ENCODE measurements around the gene GP5.

Gene GP5

GRCh38 chr3:194396539-194396858, 2.6 kb downstream of the GP5 start:
- no peak for DNase-seq (ENCODE audit: low spot score)
- in situ Hi-C loops (cut with MboI; ENCODE audit: low pct_unique_long_range_greater_than_20kb, low sequenced_read_pairs, unreplicated experiment) = no loop called here
- TF ChIP-seq CTCF (IDR thresholded peaks at IDR 0.05; ENCODE audit: extremely low read depth, insufficient read depth, missing control alignments) = no peak

GRCh38 chr3:194395778-194396538, 3.1 kb downstream of the GP5 start:
- no peak for DNase-seq (ENCODE audit: low spot score)
- TF ChIP-seq CTCF (IDR thresholded peaks at IDR 0.05; ENCODE audit: extremely low read depth, insufficient read depth, missing control alignments) = no peak
- in situ Hi-C loops (cut with MboI; ENCODE audit: low pct_unique_long_range_greater_than_20kb, low sequenced_read_pairs, unreplicated experiment) = no loop called here

GRCh38 chr3:194395212-194395611, 3.9 kb downstream of the GP5 start:
- no peak for DNase-seq (ENCODE audit: low spot score)
- in situ Hi-C loops (cut with MboI; ENCODE audit: low pct_unique_long_range_greater_than_20kb, low sequenced_read_pairs, unreplicated experiment) = no loop called here
- no peak for TF ChIP-seq CTCF (IDR thresholded peaks at IDR 0.05; ENCODE audit: extremely low read depth, insufficient read depth, missing control alignments)

- no peak for TF ChIP-seq CTCF (IDR thresholded peaks at IDR 0.05; ENCODE audit: extremely low read depth, insufficient read depth, missing control alignments)
- no peak for DNase-seq (ENCODE audit: low spot score)
- in situ Hi-C loops (cut with MboI; ENCODE audit: low pct_unique_long_range_greater_than_20kb, low sequenced_read_pairs, unreplicated experiment) = no loop called here
Measured at GRCh38 chr3:194392576-194392975, 6.5 kb downstream of the GP5 start.

GRCh38 chr3:194390835-194391234, 8.2 kb downstream of the GP5 start:
- DNase-seq (ENCODE audit: low spot score) = no peak
- in situ Hi-C loops (cut with MboI; ENCODE audit: low pct_unique_long_range_greater_than_20kb, low sequenced_read_pairs, unreplicated experiment) = no loop called here
- no peak for TF ChIP-seq CTCF (IDR thresholded peaks at IDR 0.05; ENCODE audit: extremely low read depth, insufficient read depth, missing control alignments)

- in situ Hi-C loops (cut with MboI; ENCODE audit: low pct_unique_long_range_greater_than_20kb, low sequenced_read_pairs, unreplicated experiment) = no loop called here
- no peak for DNase-seq (ENCODE audit: low spot score)
- no peak for TF ChIP-seq CTCF (IDR thresholded peaks at IDR 0.05; ENCODE audit: extremely low read depth, insufficient read depth, missing control alignments)
Measured at GRCh38 chr3:194389269-194389668, 9.8 kb downstream of the GP5 start.
